ENCODE measurements around the gene GRID2. TPM values are rescaled to one million over a fixed set of nuclear protein-coding genes. Genes with fewer than 3 reads are reported as not detected.

The GRID2 gene
- total and polyA plus RNA-seq, 12 donors, result 0.01 to 0.07 (median 0.07) TPM; not detected in 9

- DNase-seq, result no peak
- Histone ChIP-seq H3K36me3 (no peaks in the 10 kb centered on the region), H3K4me3 (no peak overlapping the region), H3K4me1 (no peaks in the 10 kb centered on the region), H3K9me3 (no peaks in the 10 kb centered on the region), H3K27me3 (no peaks in the 10 kb centered on the region), H3K27ac (no peak overlapping the region)
- TF ChIP-seq CTCF (IDR thresholded peaks at IDR 0.05), result no peak
- ATAC-seq, result no peak
- intact Hi-C loops (cut with DNase I), result no loop called here
- 82 to 88% methylated on average over 3 of the region's 3 CpGs for WGBS, 2 donors
Observed at GRCh38 chr4:92483341-92483740, 179.6 kb downstream of the GRID2 start.

GRCh38 chr4:92488496-92488895, 184.7 kb downstream of the GRID2 start:
- no peak for TF ChIP-seq CTCF (IDR thresholded peaks at IDR 0.05)
- no peaks in the 10 kb centered on the region for H3K9me3 ChIP-seq
- ATAC-seq (no peak), DNase-seq (no peak)
- no peaks in the 10 kb centered on the region for H3K27me3 ChIP-seq
- intact Hi-C loops (cut with DNase I), result no loop called here
- H3K4me1 ChIP-seq, result no peaks in the 10 kb centered on the region
- no peak overlapping the region for H3K27ac ChIP-seq
- no peak overlapping the region for H3K4me3 ChIP-seq
- no peaks in the 10 kb centered on the region for H3K36me3 ChIP-seq
- 59 to 64% methylated on average over 1 of the region's 1 CpG for WGBS, 2 donors

- intact Hi-C loops (cut with DNase I), result no loop called here
Observed at GRCh38 chr4:92497141-92497540, 193.4 kb downstream of the GRID2 start.

GRCh38 chr4:92501456-92501855, 197.7 kb downstream of the GRID2 start:
- H3K4me3 ChIP-seq, result no peak overlapping the region
- intact Hi-C loops (cut with DNase I), result no loop called here
- WGBS, 2 donors, result 77 to 79% methylated on average over 2 of the region's 2 CpGs
- no peaks in the 10 kb centered on the region for H3K27me3 ChIP-seq
- TF ChIP-seq CTCF (IDR thresholded peaks at IDR 0.05), result no peak
- H3K4me1 ChIP-seq, result no peaks in the 10 kb centered on the region
- no peaks in the 10 kb centered on the region for H3K36me3 ChIP-seq
- ATAC-seq (no peak), DNase-seq (no peak)
- no peaks in the 10 kb centered on the region for H3K9me3 ChIP-seq
- H3K27ac ChIP-seq, result no peak overlapping the region

More at GRCh38 chr4:92497141-92497540, 193.4 kb downstream of the GRID2 start:
- ATAC-seq (no peak), DNase-seq (no peak)
- no peaks in the 10 kb centered on the region for H3K27me3 ChIP-seq
- H3K36me3 ChIP-seq, result no peaks in the 10 kb centered on the region
- no peak for TF ChIP-seq CTCF (IDR thresholded peaks at IDR 0.05)
- no peaks in the 10 kb centered on the region for H3K4me1 ChIP-seq
- 60 to 72% methylated on average over 1 of the region's 1 CpG for WGBS, 2 donors
- H3K4me3 ChIP-seq, result no peak overlapping the region
- H3K9me3 ChIP-seq, result no peaks in the 10 kb centered on the region
- H3K27ac ChIP-seq, result no peak overlapping the region

GRCh38 chr4:92506933-92507332, 203.2 kb downstream of the GRID2 start:
- ATAC-seq (no peak), DNase-seq (no peak)
- H3K9me3 ChIP-seq, result peaks cover 0 to 6% (median 0%) of the 10 kb centered on the region in 11 donors
- intact Hi-C loops (cut with DNase I), result no loop called here
- TF ChIP-seq CTCF (IDR thresholded peaks at IDR 0.05), result no peak
- H3K36me3 ChIP-seq, result no peaks in the 10 kb centered on the region
- H3K4me3 ChIP-seq, result no peak overlapping the region
- H3K4me1 ChIP-seq, result no peaks in the 10 kb centered on the region
- no peaks in the 10 kb centered on the region for H3K27me3 ChIP-seq
- H3K27ac ChIP-seq, result no peak overlapping the region

Measured in heart right ventricle (tissue), 16 donors.